K562 (cell line): ENCODE measurements around the gene AMDHD2. TPM values are rescaled to one million over a fixed set of nuclear protein-coding genes. Genes with fewer than 3 reads are reported as not detected.
A peak's percentile ranks its signal among the peaks of the same experiment; 100 is the strongest.

Experiments used
- CBX2 ChIP-seq: fragments of 200-600 bp; sonication (generic); IDR thresholded peaks from one replicate; pipeline ENCODE4 v1.6.1; 2012; ENCODE audit warnings: mild to moderate bottlenecking, low read length, inconsistent platforms; ENCODE audit not compliant: insufficient read depth, poor library complexity, severe bottlenecking
- CTBP1 ChIP-seq: fragments of 450-650 bp; IDR thresholded peaks from 2 replicates; pipeline ENCODE4 v1.6.1; 2016; ENCODE audit warnings: borderline replicate concordance
- FIP1L1 ChIP-seq: fragments of 200-400 bp; formaldehyde crosslinking; IDR thresholded peaks from 2 replicates; pipeline ENCODE4 v1.6.1; 2018; ENCODE audit warnings: mild to moderate bottlenecking, low read depth, low read length; ENCODE audit not compliant: poor library complexity, severe bottlenecking
- PHB ChIP-seq: fragments of 250-450 bp; sonication (Bioruptor Pico); IDR thresholded peaks from 2 replicates; pipeline ENCODE4 v1.5.0; 2021
- PRDM10 ChIP-seq: fragments of 450-650 bp; IDR thresholded peaks from 2 replicates; pipeline ENCODE4 v1.6.1; 2018; ENCODE audit not compliant: partially characterized antibody
- PTRF ChIP-seq: fragments of 450-650 bp; IDR thresholded peaks from 2 replicates; pipeline ENCODE4 v1.6.1; 2016; ENCODE audit warnings: mild to moderate bottlenecking, missing genetic modification characterization, missing compliant biosample characterization
- RB1 ChIP-seq: fragments of 450-650 bp; IDR thresholded peaks from 2 replicates; pipeline ENCODE4 v1.6.1; 2017; ENCODE audit warnings: low read depth, mild to moderate bottlenecking
- RREB1 ChIP-seq: fragments of 250-450 bp; sonication (Bioruptor Pico); IDR thresholded peaks from 2 replicates; pipeline ENCODE4 v1.4.0; 2020
- RUNX1 ChIP-seq: sonication (generic); IDR thresholded peaks from 2 replicates; pipeline ENCODE4 v1.6.1; 2016; ENCODE audit warnings: antibody characterized with exemption, low read depth
- SIN3A ChIP-seq, 2 experiments: fragments of 150-350 bp in 1 of 2; IDR thresholded peaks; 2 replicates each; pipeline ENCODE4 v1.6.1; 2011 to 2016; ENCODE audit warnings: borderline replicate concordance in 2 of 2, low read depth in 2 of 2, low read length in 2 of 2, mild to moderate bottlenecking in 2 of 2, moderate library complexity in 2 of 2; ENCODE audit not compliant: control insufficient read depth in 1 of 2
- TBP ChIP-seq: optimal IDR thresholded peaks from 2 replicates; pipeline ENCODE3; 2011; ENCODE audit warnings: low read depth, low read length, improper control_type of control experiment
- polyA plus RNA-seq, 8 experiments: library from polyadenylated mRNA; depleted of rRNA in 4 of 8; stranded (reverse) in 5 of 8; unstranded in 3 of 8; fragments of >200 nt; fragmentation: Nextera tagmentation in 2 of 8; fragmentation: Illumina TruSeq in 1 of 8; extraction: Ambion mirVana in 2 of 8; extraction: Trizol in 1 of 8; gene quantifications; 2 replicates each; pipeline versions ENCODE4 v1.2.1 to v1.2.3, GENCODE V29; 2011 to 2014; ENCODE audit warnings: inconsistent platforms in 1 of 8, missing spikeins in 1 of 8
- total RNA-seq, 7 experiments: library from RNA; depleted of rRNA in 6 of 7; stranded (reverse); fragments of >200 nt in 6 of 7; fragmentation: Illumina TruSeq in 2 of 7; extraction: Trizol in 2 of 7; gene quantifications; 2 replicates each; pipeline versions ENCODE4 v1.2.1 to v1.2.3, GENCODE V29; 2011 to 2021; ENCODE audit warnings: low replicate concordance in 1 of 7
- TF ChIP-seq, protein P1 (sequence below): sonication (generic); formaldehyde crosslinking; IDR thresholded peaks from 2 replicates; pipeline ENCODE4 v1.8.1; 2023; ENCODE audit warnings: mild to moderate bottlenecking, missing genetic modification reagents
- TF ChIP-seq, protein P2 (sequence below), 2 experiments: fragments of 250-450 bp in 1 of 2; fragments of 450-650 bp in 1 of 2; sonication (Bioruptor Pico) in 1 of 2; IDR thresholded peaks; 2 replicates each; pipeline versions ENCODE4 v1.6.1 to v1.8.0; 2016 to 2021; ENCODE audit warnings: mild to moderate bottlenecking in 2 of 2, moderate library complexity in 2 of 2, missing compliant biosample characterization in 1 of 2, missing genetic modification characterization in 1 of 2

The AMDHD2 gene
- total and polyA plus RNA-seq, 9 of the 15 experiments (the other 6 are each of a cell fraction or from before 2014, with no cell fraction given): 0.38 to 56.9 (median 18.3) TPM; not detected in 1

DNA sequence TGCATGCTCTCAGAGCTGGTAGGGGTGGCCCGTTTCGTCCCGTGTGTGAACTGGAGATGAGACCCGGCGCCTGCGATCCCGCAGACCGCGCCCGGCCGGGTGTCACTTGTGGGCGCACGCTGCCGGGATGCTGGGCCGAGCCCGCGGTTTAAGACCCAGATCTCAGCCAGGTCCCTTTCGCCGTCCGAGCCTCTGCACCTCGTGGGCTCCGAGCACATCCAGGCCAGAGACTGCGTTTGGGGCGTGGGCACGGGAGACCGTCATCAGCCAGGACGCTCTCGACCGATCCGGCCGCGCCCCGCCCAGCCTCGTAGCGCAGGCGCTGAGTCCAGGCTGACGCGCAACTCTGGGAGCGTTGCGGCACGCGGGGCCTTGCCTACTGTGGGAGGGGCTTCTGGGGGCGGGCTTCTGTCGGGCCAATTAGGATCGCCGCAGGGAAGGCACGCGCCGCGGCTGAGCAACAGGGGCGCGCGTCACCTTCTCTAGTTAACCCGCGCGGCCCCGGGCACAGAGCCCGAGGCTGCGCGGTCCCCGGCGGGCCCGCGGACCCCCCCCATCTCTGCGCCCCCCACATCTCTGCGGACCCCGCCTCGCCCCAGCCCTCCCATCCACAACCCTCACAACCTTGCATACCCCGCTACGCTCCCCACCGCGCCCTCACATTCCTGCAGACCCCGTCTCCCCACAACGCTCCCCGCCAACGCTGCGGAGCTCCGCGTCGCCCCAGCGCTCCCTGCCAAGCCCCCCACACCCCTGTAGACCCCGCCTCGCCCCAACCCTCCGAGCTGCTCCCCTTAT, 11.7 kb downstream of the AMDHD2 start (continued):
- TF ChIP-seq RREB1 (CRISPR knock-in tag): no peak
- peak in 1 of 2 experiments; percentile 69; a peak in 1 of 4 replicates for TF ChIP-seq SIN3A (IDR thresholded peaks at IDR 0.05; ENCODE audit: borderline replicate concordance in 2 of 2, control insufficient read depth in 1 of 2, low read depth in 2 of 2, low read length in 2 of 2)
- TF ChIP-seq PHB (CRISPR knock-in tag): 0 out of 2 replicates have a peak, but pooled peaks have one; percentile 12
- no peak for TF ChIP-seq PTRF
- no peak for TF ChIP-seq RUNX1
- TF ChIP-seq CTBP1: peak; percentile 94
- TF ChIP-seq, protein P1, sequence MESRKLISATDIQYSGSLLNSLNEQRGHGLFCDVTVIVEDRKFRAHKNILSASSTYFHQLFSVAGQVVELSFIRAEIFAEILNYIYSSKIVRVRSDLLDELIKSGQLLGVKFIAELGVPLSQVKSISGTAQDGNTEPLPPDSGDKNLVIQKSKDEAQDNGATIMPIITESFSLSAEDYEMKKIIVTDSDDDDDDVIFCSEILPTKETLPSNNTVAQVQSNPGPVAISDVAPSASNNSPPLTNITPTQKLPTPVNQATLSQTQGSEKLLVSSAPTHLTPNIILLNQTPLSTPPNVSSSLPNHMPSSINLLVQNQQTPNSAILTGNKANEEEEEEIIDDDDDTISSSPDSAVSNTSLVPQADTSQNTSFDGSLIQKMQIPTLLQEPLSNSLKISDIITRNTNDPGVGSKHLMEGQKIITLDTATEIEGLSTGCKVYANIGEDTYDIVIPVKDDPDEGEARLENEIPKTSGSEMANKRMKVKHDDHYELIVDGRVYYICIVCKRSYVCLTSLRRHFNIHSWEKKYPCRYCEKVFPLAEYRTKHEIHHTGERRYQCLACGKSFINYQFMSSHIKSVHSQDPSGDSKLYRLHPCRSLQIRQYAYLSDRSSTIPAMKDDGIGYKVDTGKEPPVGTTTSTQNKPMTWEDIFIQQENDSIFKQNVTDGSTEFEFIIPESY (CRISPR knock-in tag): peak; percentile 76
- TF ChIP-seq, protein P2, sequence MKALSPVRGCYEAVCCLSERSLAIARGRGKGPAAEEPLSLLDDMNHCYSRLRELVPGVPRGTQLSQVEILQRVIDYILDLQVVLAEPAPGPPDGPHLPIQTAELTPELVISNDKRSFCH (CRISPR knock-in tag; IDR thresholded peaks at IDR 0.05): no peak
- TF ChIP-seq, protein P2 (tag; IDR thresholded peaks at IDR 0.05): peak; percentile 57; the same call in 1 of the 2 replicates
- TF ChIP-seq TBP: peak; percentile 54
- TF ChIP-seq CBX2: no peak
- TF ChIP-seq RB1: peak; percentile 76; the same call in 1 of the 2 replicates
- TF ChIP-seq FIP1L1: peak; percentile 81
- TF ChIP-seq PRDM10: no peak
